Heart left ventricle (tissue), 16 donors: Measurements from ENCODE around the gene MED17. TPM values are rescaled to one million over a fixed set of nuclear protein-coding genes. Genes with fewer than 3 reads are reported as not detected.

Source experiments
- ATAC-seq, 4 donors: fragments of 200-7000 bp; cut with Tn5 transposase; one replicate each; pipeline ENCODE4 v1.9.1; 2020 to 2022; ENCODE audit warnings: moderate library complexity in 4 of 4, mild to moderate bottlenecking in 3 of 4, moderate number of reproducible peaks in 1 of 4
- DNase-seq, 5 donors: peaks; one replicate each; pipeline ENCODE4 v3.0.0-alpha.2; 2020
- H3K27ac ChIP-seq, 12 donors: fragments of 200-600 bp; sonication (generic) in 4 of 12; one replicate each; pipeline versions ENCODE4 v1.5.0 to v1.8.0; 2016 to 2022; ENCODE audit warnings: mild to moderate bottlenecking in 2 of 12
- H3K27me3 ChIP-seq, 9 donors: fragments of 200-600 bp; sonication (generic) in 2 of 9; one replicate each; pipeline versions ENCODE4 v1.5.1 to v1.8.0; 2016 to 2022; ENCODE audit warnings: mild to moderate bottlenecking in 3 of 9
- H3K36me3 ChIP-seq, 9 donors: fragments of 200-600 bp; sonication (generic) in 2 of 9; one replicate each; pipeline versions ENCODE4 v1.5.0 to v1.8.0; 2018 to 2022; ENCODE audit warnings: mild to moderate bottlenecking in 2 of 9
- H3K4me1 ChIP-seq, 12 donors: fragments of 200-600 bp; sonication (generic) in 4 of 12; one replicate each; pipeline versions ENCODE4 v1.5.0 to v1.8.0; 2016 to 2022; ENCODE audit warnings: mild to moderate bottlenecking in 3 of 12
- H3K4me3 ChIP-seq, 12 donors: fragments of 200-600 bp; sonication (generic) in 4 of 12; one replicate each; pipeline versions ENCODE4 v1.5.0 to v1.8.0; 2017 to 2022; ENCODE audit warnings: mild to moderate bottlenecking in 9 of 12, moderate library complexity in 4 of 12
- H3K9me3 ChIP-seq, 12 donors: fragments of 200-600 bp; sonication (generic) in 4 of 12; one replicate each; pipeline versions ENCODE4 v1.5.0 to v1.8.0; 2016 to 2022; ENCODE audit warnings: mild to moderate bottlenecking in 1 of 12
- POLR2A ChIP-seq, 2 donors: fragments of 450-650 bp; IDR thresholded peaks; one replicate each; pipeline ENCODE4 v1.6.1; 2017; ENCODE audit warnings: antibody characterized with exemption in 2 of 2, mild to moderate bottlenecking in 2 of 2, moderate library complexity in 2 of 2
- WGBS, 4 donors: extraction: QIAGEN DNeasy Blood & Tissue Kit in 2 of 4; methylation state at CpG; one replicate each; pipeline versions ENCODE4 v1.1.5 to v1.1.7; 2013 to 2018; 5-methylcytosine and 5-hydroxymethylcytosine counted together
- intact Hi-C, 10 donors: fragments of 100-400 bp; cut with DNase I; formaldehyde crosslinking; loops; one replicate each; pipeline versions ENCODE4 v1.11.1 to v1.14.2; 2022
- polyA plus RNA-seq, 2 donors: library from polyadenylated mRNA; stranded (reverse); fragments of 200-250 nt; gene quantifications; one replicate each; pipeline ENCODE4 v1.2.3, GENCODE V29; 2013
- total RNA-seq, 9 donors: library from RNA; depleted of rRNA in 2 of 9; stranded (reverse); fragments of >200 nt in 2 of 9; fragmentation: NEBNext Ultra II Directional in 3 of 9; extraction: Animal tissue kit (Norgen Biotek cat#: 25700) in 3 of 9; gene quantifications; one replicate each; pipeline versions ENCODE4 v1.1.0 to v1.2.4, GENCODE V29; 2016 to 2023
- TF ChIP-seq, protein P1 (sequence below), 12 donors: fragments of 200-600 bp; sonication (generic) in 4 of 12; IDR thresholded peaks; one replicate each; pipeline versions ENCODE4 v1.5.0 to v1.8.0; 2018 to 2022; ENCODE audit warnings: antibody characterized with exemption in 12 of 12, mild to moderate bottlenecking in 5 of 12
- donor health status: ischemic (EF 13 %, LVEDD 7.1; RV severe dilation, severe dysfunction).
- donor health status: healthy with polysubstance abuse.
- donor health status: DM: no; HTN: yes; CAD: no.
- donor health status: DM: no; HTN: no; CAD: no.
- donor health status: ischemic (EF 25% LVEDD 6.9; RV normal size, moderate dysfunction).
- donor health status: ischemic (EF 25% LVEDD 5.7; RV mildly dilated, moderate dysfunction).
- donor health status: healthy.
- donor health status: DM: yes; HTN: yes; CAD: no.
- donor health status: ischemic (EF 35%, LVEDD 5.7; RV mildly dilated, moderate dysfunction).
- donor health status: nonischemic (EF 11% LVEDD 7.7; RV severe dilation, severe dysfunction).
- donor health status: DM: yes; HTN: yes; CAD: no.
- donor health status: PGD.
- donor health status: ischemic (EF 29% LVEDD 5.4; RV normal size, mild dysfunction).
- donor health status: nonischemic (EF 23%, LVEDD 6.1; RV moderate dilation, normal function).

MED17 gene
- total and polyA plus RNA-seq, 11 donors = 9.2 to 28.6 (median 16.1) TPM

DNA sequence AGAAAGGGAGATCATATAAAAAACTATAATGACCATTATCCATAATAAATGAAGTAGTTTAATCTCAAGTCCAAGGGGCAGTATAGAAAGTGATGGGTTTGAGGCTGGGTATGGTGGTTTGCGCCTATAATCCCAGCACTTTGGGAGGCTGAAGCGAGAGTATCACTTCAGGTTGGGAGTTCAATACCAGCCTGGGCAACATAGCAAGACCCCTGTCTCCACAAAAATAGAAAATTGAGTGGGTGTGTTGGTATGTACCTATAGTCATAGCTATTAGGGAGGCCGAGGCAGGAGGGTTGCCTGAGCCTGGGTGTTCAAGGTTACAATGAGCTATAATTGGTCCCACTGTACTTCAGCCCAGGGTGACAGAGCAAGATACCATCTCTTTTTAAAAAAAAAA lies 23.9 kb downstream of the MED17 start:
- Histone ChIP-seq H3K4me1 (no peaks in the 10 kb centered on the region), H3K4me3 (no peak overlapping the region), H3K27me3 (no peaks in the 10 kb centered on the region), H3K27ac (no peak overlapping the region), H3K9me3 (no peaks in the 10 kb centered on the region), H3K36me3 (peaks cover 0 to 100% (median 99%) of the 10 kb centered on the region in 9 donors)
- ATAC-seq = no peak
- no peak for DNase-seq
- TF ChIP-seq POLR2A (IDR thresholded peaks at IDR 0.05) = no peak
- TF ChIP-seq, protein P1, sequence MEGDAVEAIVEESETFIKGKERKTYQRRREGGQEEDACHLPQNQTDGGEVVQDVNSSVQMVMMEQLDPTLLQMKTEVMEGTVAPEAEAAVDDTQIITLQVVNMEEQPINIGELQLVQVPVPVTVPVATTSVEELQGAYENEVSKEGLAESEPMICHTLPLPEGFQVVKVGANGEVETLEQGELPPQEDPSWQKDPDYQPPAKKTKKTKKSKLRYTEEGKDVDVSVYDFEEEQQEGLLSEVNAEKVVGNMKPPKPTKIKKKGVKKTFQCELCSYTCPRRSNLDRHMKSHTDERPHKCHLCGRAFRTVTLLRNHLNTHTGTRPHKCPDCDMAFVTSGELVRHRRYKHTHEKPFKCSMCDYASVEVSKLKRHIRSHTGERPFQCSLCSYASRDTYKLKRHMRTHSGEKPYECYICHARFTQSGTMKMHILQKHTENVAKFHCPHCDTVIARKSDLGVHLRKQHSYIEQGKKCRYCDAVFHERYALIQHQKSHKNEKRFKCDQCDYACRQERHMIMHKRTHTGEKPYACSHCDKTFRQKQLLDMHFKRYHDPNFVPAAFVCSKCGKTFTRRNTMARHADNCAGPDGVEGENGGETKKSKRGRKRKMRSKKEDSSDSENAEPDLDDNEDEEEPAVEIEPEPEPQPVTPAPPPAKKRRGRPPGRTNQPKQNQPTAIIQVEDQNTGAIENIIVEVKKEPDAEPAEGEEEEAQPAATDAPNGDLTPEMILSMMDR (IDR thresholded peaks at IDR 0.05) = no peak
- intact Hi-C loops = no loop called here
- 96 to 99% (median 97%) methylated on average over 3 of the region's 3 CpGs for WGBS, 4 donors

DNA sequence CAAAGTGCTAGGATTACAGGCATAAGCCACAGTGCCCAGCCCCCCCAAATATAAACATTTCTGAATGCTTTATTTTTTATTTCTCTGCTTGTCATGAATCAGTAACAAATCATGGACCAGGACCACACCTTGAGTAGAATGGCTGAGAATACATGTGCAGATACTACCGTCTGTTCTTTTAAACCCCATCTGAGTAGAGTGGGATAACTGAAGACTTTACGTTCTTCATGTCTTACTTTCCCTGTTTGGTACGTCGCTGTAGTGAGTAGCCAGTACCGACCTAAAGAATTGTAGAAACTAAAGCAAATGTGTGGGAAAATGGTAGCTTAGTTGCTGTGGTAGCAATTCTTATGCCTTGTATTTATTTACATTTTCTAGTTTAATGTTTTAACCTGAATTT lies 29.9 kb downstream of the MED17 start:
- DNase-seq = no peak

DNA sequence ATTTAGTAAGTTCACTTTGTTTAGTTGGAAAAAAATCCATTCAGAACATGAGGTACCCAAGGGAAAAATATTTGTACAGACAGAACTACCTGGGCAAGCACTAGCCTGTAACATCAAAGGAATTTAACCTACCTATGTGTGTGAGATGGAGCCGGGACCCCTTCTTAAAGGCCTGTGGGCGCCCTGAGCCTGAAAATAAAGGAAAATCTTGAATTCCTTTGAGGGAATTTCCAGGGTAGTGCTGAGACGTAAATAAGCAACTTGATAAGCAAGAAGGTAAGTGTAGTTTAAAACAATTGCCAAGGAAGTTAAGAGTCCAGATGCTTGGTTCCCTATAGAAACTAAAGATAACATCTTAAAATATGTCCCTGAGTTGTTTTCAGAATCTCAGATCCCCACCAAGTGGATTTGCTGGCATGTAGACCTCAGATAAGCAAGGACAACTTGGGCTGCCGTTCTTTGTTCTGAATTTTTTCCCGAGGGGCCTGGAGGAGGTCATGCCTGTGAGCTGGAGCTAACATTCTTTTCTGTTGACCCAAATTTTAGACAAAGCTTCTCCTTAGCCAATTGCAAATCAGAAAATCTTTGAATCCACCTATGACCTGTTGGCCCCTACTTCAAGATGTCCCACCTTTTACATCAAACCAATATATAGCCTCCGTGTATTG lies 31.0 kb downstream of the MED17 start:
- DNase-seq = no peak
- no peak for TF ChIP-seq POLR2A (IDR thresholded peaks at IDR 0.05)
- TF ChIP-seq, protein P1 (IDR thresholded peaks at IDR 0.05) = no peak
- Histone ChIP-seq H3K9me3 (no peaks in the 10 kb centered on the region), H3K27me3 (no peaks in the 10 kb centered on the region), H3K4me3 (no peak overlapping the region), H3K27ac (no peak overlapping the region), H3K4me1 (peaks cover 0 to 19% (median 3%) of the 10 kb centered on the region in 12 donors), H3K36me3 (peaks cover 0 to 66% (median 53%) of the 10 kb centered on the region in 9 donors)
- ATAC-seq = no peak
- intact Hi-C loops = no loop called here
- 75 to 84% (median 77%) methylated on average over 6 of the region's 6 CpGs for WGBS, 4 donors

More for the DNA sequence above, 29.9 kb downstream of the MED17 start:
- no peak overlapping the region for H3K27ac ChIP-seq
- intact Hi-C loops = no loop called here
- WGBS, 4 donors = 96 to 98% (median 97%) methylated on average over 5 of the region's 5 CpGs
- peaks cover 0 to 19% (median 3%) of the 10 kb centered on the region in 12 donors for H3K4me1 ChIP-seq
- peaks cover 0 to 78% (median 64%) of the 10 kb centered on the region in 9 donors for H3K36me3 ChIP-seq
- H3K27me3 ChIP-seq = no peaks in the 10 kb centered on the region
- no peaks in the 10 kb centered on the region for H3K9me3 ChIP-seq
- TF ChIP-seq POLR2A (IDR thresholded peaks at IDR 0.05) = no peak
- TF ChIP-seq, protein P1 (IDR thresholded peaks at IDR 0.05) = no peak
- H3K4me3 ChIP-seq = no peak overlapping the region
- ATAC-seq = no peak

DNA sequence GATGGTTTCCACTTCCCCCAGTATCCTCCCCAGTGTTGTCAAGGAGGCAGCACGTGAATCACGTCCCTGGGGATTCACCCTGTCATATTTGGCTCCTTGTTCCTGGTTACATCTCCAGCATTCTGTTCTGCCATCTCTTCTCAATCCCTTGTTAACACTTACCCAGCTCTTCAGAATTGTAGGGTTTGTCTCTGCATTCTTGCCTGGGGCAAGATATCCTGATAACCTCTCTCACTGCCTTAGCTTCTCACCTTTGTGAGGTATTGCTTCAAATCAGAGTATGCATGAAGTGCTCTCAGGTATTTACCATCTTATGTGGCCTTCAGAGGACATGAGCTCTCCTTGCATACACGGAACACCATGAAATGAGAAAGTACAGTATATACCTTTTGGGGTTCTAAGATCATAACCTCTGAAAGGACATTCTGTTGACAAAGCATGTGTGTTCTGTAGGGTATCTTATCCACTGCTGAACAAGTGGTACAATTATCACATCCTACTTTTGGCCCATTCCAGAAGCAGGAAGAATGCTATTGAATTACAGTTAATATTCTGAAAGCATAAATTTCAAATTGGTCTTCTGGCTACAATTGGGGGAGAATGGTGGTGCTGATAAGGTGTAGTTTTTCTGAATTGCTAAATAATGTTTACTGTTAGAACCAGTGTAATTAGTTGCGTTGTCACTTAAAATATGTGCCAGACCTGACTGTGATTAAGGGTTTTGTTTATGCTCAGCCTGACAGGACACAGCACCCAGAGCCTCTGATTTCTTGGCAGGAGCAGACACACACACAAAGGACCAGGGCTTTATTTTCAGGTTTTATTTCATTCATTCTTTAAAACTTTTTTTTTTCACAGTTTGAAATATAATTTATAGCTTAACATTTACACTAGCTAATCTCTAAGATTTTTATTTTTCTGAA lies 33.6 kb downstream of the MED17 start:
- TF ChIP-seq, protein P1 (IDR thresholded peaks at IDR 0.05) = no peak
- no peak for TF ChIP-seq POLR2A (IDR thresholded peaks at IDR 0.05)
- Histone ChIP-seq H3K9me3 (no peaks in the 10 kb centered on the region), H3K27ac (no peak overlapping the region), H3K36me3 (peaks cover 0 to 41% (median 27%) of the 10 kb centered on the region in 9 donors), H3K27me3 (no peaks in the 10 kb centered on the region), H3K4me3 (no peak overlapping the region), H3K4me1 (peaks cover 0 to 19% (median 3%) of the 10 kb centered on the region in 12 donors)
- 29 to 40% (median 33%) methylated on average over 4 of the region's 4 CpGs for WGBS, 4 donors
- DNase-seq = no peak
- intact Hi-C loops = no loop called here
- ATAC-seq = peak in 2 of 4 donors; percentile 83 to 88
